ENCODE data around the gene MYO9A.
"Not testable (repeated sequence)": the region's sequence is repeated elsewhere in the genome, so short reads cannot be mapped to it uniquely, and the experiment has no call there.

MYO9A gene

DNA sequence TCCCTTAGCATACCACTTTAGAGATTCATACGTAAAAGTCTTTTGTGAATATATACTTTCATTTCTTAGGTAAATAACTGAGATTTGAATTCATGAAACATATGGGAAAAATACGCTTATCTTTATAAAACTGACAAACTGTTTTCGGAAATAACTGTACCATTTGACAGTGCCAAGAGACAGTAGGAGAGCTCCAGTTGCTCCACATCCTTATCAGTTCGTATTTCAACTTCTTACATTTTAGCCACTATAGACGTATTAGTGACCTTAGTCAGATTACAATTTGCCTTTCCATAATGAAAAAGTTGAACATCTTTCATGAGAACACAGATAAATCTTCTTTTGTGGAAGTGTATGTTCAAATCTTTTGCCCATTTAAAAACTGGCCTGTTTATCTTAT lies 174.1 kb downstream of the MYO9A start:
- no peak for DNase-seq

DNA sequence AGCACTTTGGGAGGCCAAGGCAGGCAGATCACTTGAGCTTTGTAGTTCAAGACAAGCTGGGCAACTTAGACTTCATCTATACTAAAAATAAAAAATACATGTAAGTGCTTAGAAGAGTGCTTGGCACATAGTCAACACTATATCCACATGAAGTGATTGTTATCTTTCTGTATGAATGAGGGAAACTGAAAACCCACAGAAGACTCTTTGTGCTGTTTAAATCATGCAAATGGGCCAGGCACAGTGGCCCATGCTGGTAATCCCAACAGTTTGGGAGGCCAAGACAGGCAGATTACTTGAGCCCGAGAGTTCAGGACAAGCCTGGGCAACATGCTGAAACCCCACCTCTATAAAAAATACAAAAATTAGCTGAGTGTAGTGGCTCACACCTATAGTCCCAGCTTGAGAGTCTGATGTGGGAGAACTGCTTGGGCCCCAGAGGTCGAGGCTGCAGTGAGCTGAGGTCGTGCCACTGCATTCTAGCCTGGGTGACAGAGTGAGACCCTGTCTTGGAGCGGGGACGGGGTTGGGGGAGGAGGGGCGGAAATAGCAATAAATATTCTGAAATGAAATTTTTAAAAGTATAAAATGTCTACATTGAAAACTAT lies 177.9 kb downstream of the MYO9A start:
- DNase-seq, result no peak

DNA sequence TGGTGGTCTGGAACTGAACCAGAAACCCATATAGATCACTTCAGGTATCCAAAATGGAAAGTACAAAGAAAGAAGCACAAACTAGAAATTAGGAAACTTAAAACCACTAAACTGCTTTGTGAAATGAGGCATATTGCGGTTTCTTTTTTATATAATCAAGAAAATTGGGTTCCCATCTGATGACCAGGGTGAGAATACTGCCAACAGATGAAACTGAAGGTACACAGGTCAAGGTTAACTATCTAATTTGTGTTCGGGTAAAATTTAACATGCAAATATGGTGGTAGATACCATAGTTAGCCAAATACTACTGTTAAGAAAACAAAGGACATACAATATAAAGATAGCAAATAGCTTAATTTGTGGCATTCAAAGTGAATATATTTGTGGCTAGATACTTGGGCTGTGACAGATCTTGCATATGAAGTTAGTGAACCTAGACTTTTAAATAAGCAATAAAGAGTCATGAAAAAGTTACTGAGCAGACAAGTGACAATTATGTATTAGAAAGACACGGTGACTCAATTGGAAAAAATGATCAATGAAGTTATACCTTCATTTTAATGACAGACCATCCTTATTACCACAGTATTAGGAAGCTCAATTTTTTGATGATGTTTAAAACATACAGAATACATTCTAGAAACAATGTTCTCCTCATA lies 180.2 kb downstream of the MYO9A start:
- DNase-seq, result no peak

DNA sequence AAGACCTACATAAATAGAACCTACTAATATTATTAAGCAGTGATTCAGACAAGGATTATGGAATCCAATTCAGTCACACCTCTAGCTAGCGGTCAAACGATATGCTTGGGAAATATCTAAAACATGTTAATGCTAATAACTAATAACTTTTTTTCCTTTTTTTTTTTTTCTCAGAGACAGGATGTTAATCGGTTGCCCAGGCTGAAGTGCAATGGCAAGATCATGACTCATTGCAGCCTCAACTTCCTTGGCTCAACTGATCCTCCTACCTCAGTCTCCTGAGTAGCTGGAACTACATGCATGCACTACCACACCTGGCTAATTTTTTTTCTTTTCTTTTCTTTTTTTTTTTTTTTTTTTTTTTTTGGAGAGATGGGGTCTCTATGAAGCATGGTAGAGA lies 183.5 kb downstream of the MYO9A start:
- no peak for DNase-seq

DNA sequence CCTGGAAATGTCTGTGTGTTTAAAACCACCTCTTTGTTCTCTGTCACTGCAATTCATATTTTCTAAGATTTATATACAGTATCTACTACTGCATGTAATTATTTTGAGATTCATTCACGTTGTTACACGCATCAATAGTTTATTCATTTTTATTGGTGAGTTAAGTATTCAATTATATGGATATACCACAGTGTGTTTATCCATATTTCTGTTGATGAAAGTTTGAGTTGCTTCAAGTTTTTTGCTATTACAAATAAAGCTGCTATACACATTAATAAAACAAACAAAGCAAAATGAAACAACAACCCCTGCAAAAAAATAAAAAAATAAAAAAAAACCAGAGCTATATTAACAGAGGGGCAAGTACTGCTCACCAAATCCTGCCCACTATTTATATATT lies 185.3 kb downstream of the MYO9A start:
- DNase-seq, result no peak

DNA sequence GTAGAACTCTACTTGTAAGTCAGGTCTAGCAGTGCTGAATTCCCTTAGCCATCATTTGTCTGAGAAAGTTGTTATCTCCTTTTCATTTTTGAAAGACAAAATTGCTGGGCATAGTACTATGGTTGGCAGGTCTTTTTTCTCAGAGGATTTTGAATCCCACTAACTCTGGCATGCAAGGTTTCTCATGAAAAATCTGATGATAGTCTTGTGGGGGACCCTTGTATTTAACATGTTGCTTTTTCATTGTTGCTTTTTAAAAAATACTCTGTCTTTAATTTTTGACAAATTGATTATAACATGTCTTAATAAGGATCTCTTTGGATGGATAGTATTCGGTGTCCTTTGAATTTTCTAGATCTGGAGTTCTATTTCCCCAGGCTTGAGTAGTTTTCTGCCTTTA lies 186.7 kb downstream of the MYO9A start:
- no peak for DNase-seq

DNA sequence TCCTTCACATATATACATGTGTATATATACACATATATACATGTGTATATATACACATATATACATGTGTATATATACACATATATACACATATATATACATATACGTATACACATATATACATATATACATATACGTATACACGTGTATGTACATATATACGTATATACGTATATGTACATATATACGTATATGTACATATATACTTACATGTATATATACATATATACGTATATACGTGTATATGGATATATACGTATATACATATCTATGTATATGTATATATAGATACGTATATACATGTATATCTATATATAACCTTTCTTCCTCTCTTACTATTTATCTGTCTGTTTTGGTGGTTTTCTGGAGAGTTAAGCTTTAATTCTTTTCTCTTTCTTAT lies 192.8 kb downstream of the MYO9A start:
- no peak for DNase-seq

DNA sequence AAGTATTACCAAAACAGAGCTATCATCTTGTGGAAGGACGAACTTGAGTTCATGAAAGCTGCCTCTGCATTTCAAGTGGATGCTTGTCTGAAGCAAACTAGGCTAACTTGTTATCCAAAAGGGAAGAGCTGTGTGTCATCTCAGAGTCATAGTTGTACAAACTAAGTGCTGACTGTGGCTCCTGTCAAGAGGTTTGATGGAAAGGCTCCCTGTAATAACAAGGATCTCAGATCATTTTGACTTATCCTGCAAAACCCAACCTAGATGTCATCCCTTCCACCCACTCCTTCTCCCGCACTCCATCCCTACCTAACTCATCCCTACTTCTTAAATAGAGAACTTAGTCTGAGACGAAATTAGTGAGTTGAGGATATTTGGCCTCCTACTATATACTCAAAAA lies 196.8 kb downstream of the MYO9A start:
- DNase-seq, result peak; percentile 4

DNA sequence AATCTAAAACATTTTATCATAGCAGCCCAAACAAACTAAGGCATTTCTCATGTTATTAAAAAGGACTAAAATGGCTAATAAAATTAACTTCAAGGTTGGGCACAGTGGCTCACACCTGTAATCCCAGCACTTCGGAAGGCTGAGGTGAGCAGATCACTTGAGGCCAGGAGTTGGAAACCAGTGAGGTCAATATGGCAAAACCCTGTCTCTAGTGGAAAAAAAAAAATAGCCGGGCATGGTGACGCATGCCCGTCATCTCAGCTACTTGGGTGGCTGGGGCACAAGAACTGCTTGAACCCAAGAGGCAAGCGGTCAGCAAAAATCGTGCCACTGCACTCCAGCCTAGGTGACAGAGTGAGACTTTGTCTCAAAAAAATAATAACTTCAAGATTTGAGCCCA lies 197.4 kb downstream of the MYO9A start:
- no peak for DNase-seq

DNA sequence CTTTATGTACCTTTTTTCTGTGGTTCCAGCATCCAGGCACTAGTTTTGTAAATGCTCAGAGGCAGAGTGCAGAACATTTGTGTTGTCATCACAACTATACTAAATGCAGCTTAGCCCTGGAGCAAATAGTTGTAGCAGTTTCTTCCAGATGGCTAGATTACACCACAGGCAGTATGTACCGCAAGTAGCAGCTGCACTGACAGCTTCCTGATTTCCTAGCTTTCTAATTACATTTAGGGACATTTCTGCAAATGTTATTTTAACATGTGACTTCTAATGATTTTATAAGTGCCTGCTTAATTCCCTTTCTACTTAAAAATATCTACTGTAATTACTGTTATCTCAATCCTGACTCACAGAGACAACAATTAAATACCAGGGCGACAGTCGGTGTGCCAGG lies 201.1 kb downstream of the MYO9A start:
- no peak for DNase-seq

DNA sequence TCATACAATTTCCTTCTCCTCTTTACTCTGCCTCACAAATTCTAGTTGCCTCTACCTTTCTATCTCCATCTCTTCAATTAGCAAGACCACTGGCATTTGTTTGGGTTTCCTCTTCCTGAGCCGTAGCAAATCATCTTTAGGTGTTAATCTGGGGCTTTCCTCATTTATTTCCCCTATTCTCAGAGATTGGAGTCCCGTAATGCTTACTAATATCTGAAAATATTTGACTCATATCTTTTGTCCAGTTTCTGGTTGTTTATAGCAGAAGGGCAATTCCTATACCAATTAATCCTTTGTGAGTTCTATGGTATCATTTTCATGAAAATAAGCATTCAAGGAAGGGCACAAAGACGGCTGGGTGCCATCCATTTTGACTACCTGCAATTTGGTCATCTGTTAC lies 203.9 kb downstream of the MYO9A start:
- DNase-seq, result no peak

DNA sequence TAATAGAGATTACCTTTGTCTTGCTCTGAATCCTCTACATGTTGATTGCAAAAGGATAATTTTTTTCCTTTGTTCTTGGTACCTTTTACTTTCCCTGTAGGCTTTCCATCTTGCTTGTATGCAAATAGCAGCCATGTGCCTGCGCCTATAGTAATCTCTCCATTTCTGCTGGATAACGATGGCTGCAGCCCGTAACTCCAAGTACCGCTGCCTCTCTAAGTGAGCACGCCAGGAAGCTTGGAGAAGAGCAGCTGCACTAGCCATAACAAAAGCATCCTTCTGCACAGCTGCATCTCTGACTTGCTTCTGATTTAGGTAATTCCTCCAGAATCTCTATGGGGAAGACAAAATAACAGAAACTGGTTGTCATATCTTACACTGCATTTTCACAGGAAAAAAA lies 218.3 kb downstream of the MYO9A start:
- DNase-seq, result no peak

DNA sequence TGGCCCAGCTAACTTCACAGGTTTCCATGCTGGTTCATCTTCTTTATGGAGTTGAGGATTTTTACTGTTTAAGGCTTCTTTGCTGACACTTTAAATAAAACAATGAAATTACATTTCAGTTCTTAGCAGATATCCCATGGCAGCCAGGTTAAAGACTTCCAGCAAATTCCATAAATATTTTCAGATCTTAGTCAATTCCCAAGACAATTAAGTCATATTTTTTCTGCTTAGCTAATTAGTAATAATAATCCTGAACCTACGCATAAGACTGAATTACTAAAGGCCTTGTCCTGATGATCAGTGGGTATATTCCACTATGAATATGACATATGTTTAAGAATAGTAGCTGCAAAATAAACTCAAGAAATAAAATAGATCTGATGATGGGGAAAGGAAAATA lies 224.3 kb downstream of the MYO9A start:
- DNase-seq, result peak; percentile 61

DNA sequence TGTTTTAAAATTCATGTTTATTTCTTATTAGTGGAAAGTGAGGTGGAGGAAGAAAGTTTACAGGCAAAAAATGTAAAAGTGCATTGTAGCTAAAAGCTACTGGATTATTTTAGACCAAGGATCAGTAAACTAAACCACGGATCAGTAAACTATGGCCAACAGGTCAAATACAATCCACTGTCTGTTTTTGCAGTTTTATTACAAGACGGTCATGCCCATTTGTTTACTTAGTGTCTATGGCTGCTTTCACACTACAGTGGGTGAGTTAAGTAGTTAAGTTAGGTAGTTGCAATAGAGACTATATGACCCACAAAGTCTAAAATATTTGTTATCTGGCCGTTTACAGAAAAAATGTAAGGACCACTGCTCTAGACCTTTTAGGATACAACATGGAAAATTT lies 225.6 kb downstream of the MYO9A start:
- no peak for DNase-seq

DNA sequence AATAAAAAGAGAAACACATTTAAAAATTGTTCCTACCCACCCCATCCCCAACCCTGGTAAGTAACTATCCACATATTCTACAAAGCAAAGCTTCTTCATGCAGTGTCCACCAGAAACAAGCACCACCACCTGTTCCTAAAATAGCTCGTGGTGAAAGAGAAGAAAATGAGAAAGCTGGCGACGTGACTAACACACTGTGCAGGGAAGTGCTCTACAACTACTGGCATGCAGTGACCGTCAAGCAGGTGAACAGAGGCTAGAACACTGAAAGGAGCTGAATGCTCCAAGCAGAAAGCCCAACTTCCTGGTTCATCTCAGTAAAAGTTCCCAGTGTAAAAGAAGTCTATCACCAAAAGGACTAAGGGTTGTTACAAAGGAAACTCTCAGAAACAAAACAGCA lies 226.9 kb downstream of the MYO9A start:
- DNase-seq, result no peak

DNA sequence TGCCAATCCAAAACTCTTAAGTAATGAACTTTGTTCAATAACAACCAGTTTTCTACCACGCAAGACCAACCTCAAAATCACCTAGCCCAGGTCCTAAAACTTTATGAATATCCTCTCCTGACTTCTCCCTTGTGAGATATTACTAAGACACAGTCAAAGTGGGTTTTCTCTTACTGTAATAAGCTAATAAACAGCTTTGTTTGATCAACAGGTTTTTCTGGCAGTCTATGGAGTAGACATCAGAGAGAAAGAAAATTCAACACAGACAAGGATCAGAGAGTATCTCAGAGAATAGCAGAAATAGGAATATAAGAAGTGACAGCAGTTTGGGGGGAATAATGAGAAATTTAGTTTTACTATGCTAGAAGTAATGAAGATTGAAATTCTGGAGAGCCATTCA lies 228.0 kb downstream of the MYO9A start:
- no peak for DNase-seq

DNA sequence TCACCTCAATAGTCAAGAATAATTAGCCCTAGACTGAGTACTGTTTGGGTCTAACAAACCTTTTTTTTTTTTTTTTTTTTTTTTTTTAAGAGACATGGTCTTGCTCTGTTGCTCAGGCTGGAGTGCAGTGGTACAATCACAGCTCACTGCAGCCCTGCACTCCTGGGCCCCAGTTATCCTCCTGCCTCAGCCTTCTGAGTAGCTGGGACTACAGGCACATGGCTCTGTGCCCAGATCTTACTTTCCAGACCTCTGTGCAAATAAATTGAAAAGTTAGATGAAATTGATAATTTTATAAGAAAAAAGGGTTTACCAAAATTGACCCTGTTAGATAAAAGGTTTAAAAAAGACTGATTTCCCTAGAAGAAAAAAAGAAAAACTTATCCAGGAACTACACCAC lies 228.6 kb downstream of the MYO9A start:
- no peak for DNase-seq

DNA sequence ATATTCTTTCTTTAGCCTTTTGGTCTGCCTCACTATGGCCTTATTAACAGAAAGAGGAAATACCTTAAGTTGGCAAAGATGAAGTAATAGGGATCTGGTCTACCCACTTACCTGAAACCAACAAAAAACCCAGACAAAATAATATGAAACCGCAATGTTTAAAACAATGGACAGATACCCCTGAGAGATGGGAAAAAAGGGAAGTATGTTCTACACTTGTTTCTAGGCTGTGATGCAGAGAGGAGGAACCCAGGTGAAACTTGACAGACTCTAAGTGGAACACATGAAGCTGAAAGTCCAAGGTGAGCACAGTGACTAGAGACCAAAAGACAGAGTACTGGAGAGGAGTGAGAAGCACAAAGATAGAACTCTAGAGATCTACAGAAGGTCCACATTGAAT lies 229.2 kb downstream of the MYO9A start:
- DNase-seq, result no peak

DNA sequence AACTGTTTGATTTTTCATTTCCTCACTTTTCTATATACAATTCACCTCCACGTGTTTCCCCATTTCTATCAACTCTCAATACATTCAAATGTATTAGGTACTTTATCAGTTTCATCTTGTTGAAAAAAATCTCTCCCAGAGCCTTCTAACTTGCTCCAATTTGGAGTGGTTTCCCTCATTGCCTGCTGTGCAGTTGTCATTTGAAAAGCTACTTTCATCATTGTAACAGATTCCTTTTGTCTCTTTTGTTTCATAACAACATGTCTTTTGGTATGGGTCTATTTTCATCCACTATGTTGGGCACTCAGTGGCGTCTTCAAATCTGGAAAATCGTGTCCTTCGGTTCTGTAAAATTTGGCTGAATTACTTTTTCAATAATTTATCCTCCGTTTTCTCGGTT lies 232.6 kb downstream of the MYO9A start:
- DNase-seq, result no peak

DNA sequence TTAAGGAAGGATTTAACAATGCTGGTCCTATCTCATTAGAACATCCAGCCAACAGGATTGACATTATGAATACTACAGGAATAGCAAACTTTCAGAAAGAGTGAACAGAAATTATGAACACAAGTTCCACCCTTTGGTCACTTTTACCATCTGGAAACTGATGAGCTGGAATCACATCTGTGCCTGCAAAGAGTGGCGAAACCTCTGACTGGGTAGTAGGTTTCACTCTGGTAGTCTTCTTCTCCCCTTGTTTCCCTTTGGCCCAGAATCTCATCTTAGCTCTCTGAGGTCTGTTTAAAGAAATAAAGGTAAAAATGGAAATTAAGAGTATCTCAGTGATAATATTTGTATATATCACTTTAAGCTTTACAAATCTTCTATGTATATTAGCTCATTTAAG lies 234.5 kb downstream of the MYO9A start:
- DNase-seq, result no peak

DNA sequence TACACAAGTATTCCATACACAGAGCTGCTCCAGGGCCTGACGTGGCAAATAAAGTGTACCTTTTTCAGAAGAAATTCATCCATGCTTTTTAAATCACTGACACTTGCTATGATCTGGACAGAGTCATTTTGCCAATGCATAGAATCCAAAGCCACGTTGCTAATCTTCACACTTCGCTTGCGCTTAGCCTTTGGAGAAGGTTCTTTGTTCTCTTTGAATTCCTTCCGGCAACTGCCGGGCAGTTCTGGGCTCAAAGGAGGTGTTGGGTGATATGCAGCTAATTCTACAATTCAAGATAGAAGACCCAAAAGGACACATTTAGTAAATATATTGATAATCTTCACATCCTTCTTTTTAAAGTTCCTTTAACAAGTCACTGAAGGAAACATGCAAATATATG lies 237.7 kb downstream of the MYO9A start:
- DNase-seq, result no peak

DNA sequence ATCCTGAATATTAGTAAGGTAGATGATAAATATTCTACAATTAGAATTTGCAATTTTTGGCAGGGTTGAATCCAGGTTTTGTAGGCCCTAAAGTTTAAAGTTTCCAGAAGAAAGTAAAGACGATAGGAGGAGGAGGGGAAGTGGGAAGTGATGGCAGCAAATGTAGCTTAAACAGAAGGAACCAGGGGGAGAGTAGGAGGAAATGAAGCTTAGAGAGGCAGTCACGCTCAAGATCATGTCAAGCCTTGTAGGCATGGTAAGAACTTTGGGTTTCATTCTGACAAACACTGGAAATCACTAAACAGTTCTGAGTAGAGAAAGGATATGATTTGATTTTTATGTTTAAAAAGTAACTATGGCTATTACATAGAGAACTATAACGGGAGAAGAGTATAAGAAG lies 243.7 kb downstream of the MYO9A start:
- DNase-seq, result no peak

DNA sequence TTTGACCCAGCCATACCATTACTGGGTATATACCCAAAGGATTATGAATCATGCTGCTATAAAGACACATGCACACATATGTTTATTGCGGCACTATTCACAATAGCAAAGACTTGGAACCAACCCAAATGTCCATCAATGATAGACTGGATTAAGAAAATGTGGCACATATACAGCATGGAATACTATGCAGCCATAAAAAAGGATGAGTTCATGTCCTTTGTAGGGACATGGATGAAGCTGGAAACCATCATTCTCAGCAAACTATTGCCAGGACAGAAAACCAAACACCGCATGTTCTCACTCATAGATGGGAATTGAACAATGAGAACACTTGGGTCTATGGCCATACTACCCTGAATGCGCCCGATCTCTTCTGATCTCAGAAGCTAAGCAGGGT lies 259.7 kb downstream of the MYO9A start:
- not testable (repeated sequence) for DNase-seq

DNA sequence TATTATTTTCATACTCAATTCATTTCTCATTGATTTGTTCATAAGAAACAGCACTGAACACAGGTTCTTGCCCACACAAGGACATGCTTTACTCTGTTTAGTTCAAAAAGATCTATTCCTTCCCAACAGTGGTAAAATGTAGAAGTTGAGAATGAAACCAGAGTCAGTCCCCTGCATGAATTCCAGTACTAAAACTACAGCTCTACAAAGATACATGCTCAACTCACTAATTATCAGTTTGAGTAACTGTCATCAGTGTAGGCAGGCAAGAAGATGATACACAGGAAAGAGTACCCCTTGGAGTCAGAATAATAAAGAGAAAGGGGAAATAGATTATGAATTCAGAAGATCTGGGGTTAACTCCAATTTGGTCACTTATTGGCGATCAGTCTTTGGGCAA lies 264.4 kb downstream of the MYO9A start:
- no peak for DNase-seq

DNA sequence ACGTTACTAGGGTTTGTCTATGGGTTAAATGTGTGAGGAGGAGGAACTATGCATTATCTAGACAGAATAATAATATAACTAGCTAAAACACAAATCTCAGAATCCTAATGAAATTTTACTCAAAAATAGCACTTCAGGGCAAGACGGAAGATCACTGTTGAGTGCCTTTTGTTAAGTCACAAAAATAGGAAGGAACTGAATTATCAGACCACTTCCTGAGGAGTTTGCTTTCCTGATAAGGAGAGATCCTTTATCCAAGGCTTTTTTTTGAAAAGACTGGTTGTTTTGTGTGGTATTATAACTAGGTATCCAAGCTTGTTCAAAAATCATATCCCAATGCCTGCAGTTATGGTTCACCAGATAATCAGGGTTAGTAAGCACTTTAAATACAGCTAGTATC lies 273.0 kb downstream of the MYO9A start:
- DNase-seq, result no peak

All from fibroblast of skin of back (primary cell).